K562 (cell line): ENCODE data around the gene HK1. TPM values are rescaled to one million over a fixed set of nuclear protein-coding genes. Genes with fewer than 3 reads are reported as not detected.

ENCODE experiments used
- NFE2L1 ChIP-seq: fragments of 450-650 bp; IDR thresholded peaks from 2 replicates; pipeline ENCODE4 v1.6.1; 2016; ENCODE audit warnings: missing genetic modification characterization, low read depth, mild to moderate bottlenecking, missing compliant biosample characterization, moderate library complexity, borderline replicate concordance
- SIN3B ChIP-seq: fragments of 450-650 bp; IDR thresholded peaks from 2 replicates; pipeline ENCODE4 v1.6.1; 2017; ENCODE audit warnings: low read depth, mild to moderate bottlenecking, moderate library complexity
- ZBTB40 ChIP-seq, 2 experiments: fragments of 450-650 bp in 1 of 2; sonication (generic) in 1 of 2; formaldehyde crosslinking in 1 of 2; IDR thresholded peaks; 2 replicates each; pipeline versions ENCODE4 v1.7.1 to v1.9.0; 2016 to 2022; ENCODE audit warnings: inconsistent platforms in 1 of 2, mild to moderate bottlenecking in 1 of 2, missing genetic modification reagents in 1 of 2
- polyA plus RNA-seq, 8 experiments: library from polyadenylated mRNA; depleted of rRNA in 4 of 8; stranded (reverse) in 5 of 8; unstranded in 3 of 8; fragments of >200 nt; fragmentation: Nextera tagmentation in 2 of 8; fragmentation: Illumina TruSeq in 1 of 8; extraction: Ambion mirVana in 2 of 8; extraction: Trizol in 1 of 8; gene quantifications; 2 replicates each; pipeline versions ENCODE4 v1.2.1 to v1.2.3, GENCODE V29; 2011 to 2014; ENCODE audit warnings: inconsistent platforms in 1 of 8, missing spikeins in 1 of 8
- total RNA-seq, 7 experiments: library from RNA; depleted of rRNA in 6 of 7; stranded (reverse); fragments of >200 nt in 6 of 7; fragmentation: Illumina TruSeq in 2 of 7; extraction: Trizol in 2 of 7; gene quantifications; 2 replicates each; pipeline versions ENCODE4 v1.2.1 to v1.2.3, GENCODE V29; 2011 to 2021; ENCODE audit warnings: low replicate concordance in 1 of 7

HK1 gene
- total and polyA plus RNA-seq, 9 of the 15 experiments (the other 6 are each of a cell fraction or from before 2014, with no cell fraction given), result 29.2 to 444 (median 193) TPM

GRCh38 chr10:69334302-69335062 is 56.2 kb downstream of the HK1 start (continued):
- TF ChIP-seq ZBTB40 (IDR thresholded peaks at IDR 0.05) (peak; percentile 35; the same call in 1 of the 2 replicates), ZBTB40 (CRISPR knock-in tag; IDR thresholded peaks at IDR 0.05) (no peak), NFE2L1 (no peak), SIN3B (no peak)
